Measurements from ENCODE around the gene FRMD3. TPM values are rescaled to one million over a fixed set of nuclear protein-coding genes. Genes with fewer than 3 reads are reported as not detected.
A peak's percentile ranks its signal among the peaks of the same experiment; 100 is the strongest.

FRMD3 gene
- total RNA-seq, 1 donor from 2014 or later = 0.34 TPM

- Mint-ChIP-seq H3K9me3 (peaks cover 11% of the 10 kb centered on the region), H3K4me1 (ENCODE audit: low read depth) (no peaks in the 10 kb centered on the region)
- intact Hi-C loops (cut with micrococcal nuclease) = no loop called here
Measured at GRCh38 chr9:83479765-83480164, 58.4 kb downstream of the FRMD3 start.

GRCh38 chr9:83477571-83477970 is 60.6 kb downstream of the FRMD3 start:
- H3K4me3 Mint-ChIP-seq = no peak overlapping the region

More at GRCh38 chr9:83479765-83480164, 58.4 kb downstream of the FRMD3 start:
- no peak for DNase-seq (ENCODE audit: low spot score)
- H3K27me3 Mint-ChIP-seq (ENCODE audit: insufficient read depth) = no peaks in the 10 kb centered on the region
- H3K27ac Mint-ChIP-seq = no peak overlapping the region
- no peaks in the 10 kb centered on the region for H3K36me3 Mint-ChIP-seq (ENCODE audit: low read depth)
- H3K4me3 Mint-ChIP-seq = no peak overlapping the region

GRCh38 chr9:83477120-83477519 is 61.1 kb downstream of the FRMD3 start:
- Mint-ChIP-seq H3K27me3 (ENCODE audit: insufficient read depth) (no peaks in the 10 kb centered on the region), H3K4me3 (no peak overlapping the region), H3K27ac (no peak overlapping the region), H3K4me1 (ENCODE audit: low read depth) (peaks cover 14% of the 10 kb centered on the region), H3K9me3 (peaks cover 17% of the 10 kb centered on the region), H3K36me3 (ENCODE audit: low read depth) (peaks cover 3% of the 10 kb centered on the region)
- DNase-seq (ENCODE audit: low spot score) = no peak
- intact Hi-C loops (cut with micrococcal nuclease) = no loop called here

More at GRCh38 chr9:83477571-83477970, 60.6 kb downstream of the FRMD3 start:
- Mint-ChIP-seq H3K36me3 (ENCODE audit: low read depth) (peaks cover 3% of the 10 kb centered on the region), H3K9me3 (peaks cover 17% of the 10 kb centered on the region), H3K4me1 (ENCODE audit: low read depth) (peaks cover 14% of the 10 kb centered on the region), H3K27me3 (ENCODE audit: insufficient read depth) (no peaks in the 10 kb centered on the region), H3K27ac (no peak overlapping the region)
- intact Hi-C loops (cut with micrococcal nuclease) = no loop called here
- DNase-seq (ENCODE audit: low spot score) = no peak

GRCh38 chr9:83476513-83476912 is 61.7 kb downstream of the FRMD3 start:
- H3K9me3 Mint-ChIP-seq = peaks cover 17% of the 10 kb centered on the region
- intact Hi-C loops (cut with micrococcal nuclease) = no loop called here
- peaks cover 3% of the 10 kb centered on the region for H3K36me3 Mint-ChIP-seq (ENCODE audit: low read depth)
- no peak overlapping the region for H3K4me3 Mint-ChIP-seq
- H3K27me3 Mint-ChIP-seq (ENCODE audit: insufficient read depth) = no peaks in the 10 kb centered on the region
- peaks cover 14% of the 10 kb centered on the region for H3K4me1 Mint-ChIP-seq (ENCODE audit: low read depth)
- H3K27ac Mint-ChIP-seq = no peak overlapping the region
- DNase-seq (ENCODE audit: low spot score) = no peak

- H3K4me1 Mint-ChIP-seq (ENCODE audit: low read depth) = peaks cover 14% of the 10 kb centered on the region
- H3K27me3 Mint-ChIP-seq (ENCODE audit: insufficient read depth) = peaks cover under 1% of the 10 kb centered on the region
- H3K36me3 Mint-ChIP-seq (ENCODE audit: low read depth) = peaks cover 3% of the 10 kb centered on the region
- no peak for DNase-seq (ENCODE audit: low spot score)
- H3K9me3 Mint-ChIP-seq = peaks cover 17% of the 10 kb centered on the region
- no peak overlapping the region for H3K4me3 Mint-ChIP-seq
- intact Hi-C loops (cut with micrococcal nuclease) = no loop called here
- H3K27ac Mint-ChIP-seq = no peak overlapping the region
Measured at GRCh38 chr9:83475741-83476140, 62.5 kb downstream of the FRMD3 start.

GRCh38 chr9:83474631-83475030 is 63.6 kb downstream of the FRMD3 start:
- Mint-ChIP-seq H3K4me3 (no peak overlapping the region), H3K36me3 (ENCODE audit: low read depth) (peaks cover 3% of the 10 kb centered on the region), H3K27me3 (ENCODE audit: insufficient read depth) (peaks cover 8% of the 10 kb centered on the region), H3K27ac (no peak overlapping the region), H3K4me1 (ENCODE audit: low read depth) (peaks cover 14% of the 10 kb centered on the region), H3K9me3 (peaks cover 17% of the 10 kb centered on the region)
- DNase-seq (ENCODE audit: low spot score) = no peak
- intact Hi-C loops (cut with micrococcal nuclease) = no loop called here

- Mint-ChIP-seq H3K36me3 (ENCODE audit: low read depth) (peaks cover 3% of the 10 kb centered on the region), H3K9me3 (peaks cover 11% of the 10 kb centered on the region), H3K27me3 (ENCODE audit: insufficient read depth) (peaks cover 8% of the 10 kb centered on the region), H3K27ac (peak overlapping the region; percentile 45), H3K4me1 (ENCODE audit: low read depth) (peaks cover 14% of the 10 kb centered on the region), H3K4me3 (peak overlapping the region; percentile 57)
- DNase-seq (ENCODE audit: low spot score) = no peak
- intact Hi-C loops (cut with micrococcal nuclease) = no loop called here
Measured at GRCh38 chr9:83473488-83473971, 64.7 kb downstream of the FRMD3 start.

GRCh38 chr9:83472764-83473163 is 65.4 kb downstream of the FRMD3 start:
- intact Hi-C loops (cut with micrococcal nuclease) = no loop called here

GRCh38 chr9:83472221-83472665 is 66.0 kb downstream of the FRMD3 start:
- no peak for DNase-seq (ENCODE audit: low spot score)
- peaks cover 7% of the 10 kb centered on the region for H3K9me3 Mint-ChIP-seq
- no peak overlapping the region for H3K27ac Mint-ChIP-seq
- peaks cover 8% of the 10 kb centered on the region for H3K27me3 Mint-ChIP-seq (ENCODE audit: insufficient read depth)
- intact Hi-C loops (cut with micrococcal nuclease) = no loop called here
- H3K36me3 Mint-ChIP-seq (ENCODE audit: low read depth) = peaks cover 3% of the 10 kb centered on the region
- H3K4me3 Mint-ChIP-seq = no peak overlapping the region
- H3K4me1 Mint-ChIP-seq (ENCODE audit: low read depth) = peaks cover 14% of the 10 kb centered on the region

More at GRCh38 chr9:83472764-83473163, 65.4 kb downstream of the FRMD3 start:
- H3K27me3 Mint-ChIP-seq (ENCODE audit: insufficient read depth) = peaks cover 8% of the 10 kb centered on the region
- H3K4me3 Mint-ChIP-seq = peak overlapping the region; percentile 57
- DNase-seq (ENCODE audit: low spot score) = no peak
- H3K27ac Mint-ChIP-seq = no peak overlapping the region
- H3K9me3 Mint-ChIP-seq = peaks cover 7% of the 10 kb centered on the region
- H3K36me3 Mint-ChIP-seq (ENCODE audit: low read depth) = peaks cover 3% of the 10 kb centered on the region
- peaks cover 14% of the 10 kb centered on the region for H3K4me1 Mint-ChIP-seq (ENCODE audit: low read depth)

- intact Hi-C loops (cut with micrococcal nuclease) = no loop called here
- no peak overlapping the region for H3K4me3 Mint-ChIP-seq
- H3K4me1 Mint-ChIP-seq (ENCODE audit: low read depth) = peaks cover 14% of the 10 kb centered on the region
- H3K9me3 Mint-ChIP-seq = peaks cover 7% of the 10 kb centered on the region
- H3K36me3 Mint-ChIP-seq (ENCODE audit: low read depth) = peaks cover 3% of the 10 kb centered on the region
- H3K27me3 Mint-ChIP-seq (ENCODE audit: insufficient read depth) = peaks cover 10% of the 10 kb centered on the region
- no peak overlapping the region for H3K27ac Mint-ChIP-seq
- DNase-seq (ENCODE audit: low spot score) = no peak
Measured at GRCh38 chr9:83471241-83471640, 67.0 kb downstream of the FRMD3 start.

- intact Hi-C loops (cut with micrococcal nuclease) = no loop called here
- Mint-ChIP-seq H3K36me3 (ENCODE audit: low read depth) (peaks cover 3% of the 10 kb centered on the region), H3K9me3 (peaks cover 7% of the 10 kb centered on the region), H3K27ac (no peak overlapping the region), H3K4me1 (ENCODE audit: low read depth) (peaks cover 14% of the 10 kb centered on the region), H3K27me3 (ENCODE audit: insufficient read depth) (peaks cover 15% of the 10 kb centered on the region), H3K4me3 (no peak overlapping the region)
- no peak for DNase-seq (ENCODE audit: low spot score)
Measured at GRCh38 chr9:83469722-83470121, 68.5 kb downstream of the FRMD3 start.

GRCh38 chr9:83468821-83469220 is 69.4 kb downstream of the FRMD3 start:
- peaks cover 7% of the 10 kb centered on the region for H3K9me3 Mint-ChIP-seq
- no peak for DNase-seq (ENCODE audit: low spot score)
- no peak overlapping the region for H3K4me3 Mint-ChIP-seq
- H3K4me1 Mint-ChIP-seq (ENCODE audit: low read depth) = peaks cover 11% of the 10 kb centered on the region
- peaks cover 3% of the 10 kb centered on the region for H3K36me3 Mint-ChIP-seq (ENCODE audit: low read depth)
- intact Hi-C loops (cut with micrococcal nuclease) = no loop called here
- no peak overlapping the region for H3K27ac Mint-ChIP-seq
- peaks cover 15% of the 10 kb centered on the region for H3K27me3 Mint-ChIP-seq (ENCODE audit: insufficient read depth)

- H3K4me3 Mint-ChIP-seq = no peak overlapping the region
- H3K36me3 Mint-ChIP-seq (ENCODE audit: low read depth) = no peaks in the 10 kb centered on the region
- no peaks in the 10 kb centered on the region for H3K4me1 Mint-ChIP-seq (ENCODE audit: low read depth)
- intact Hi-C loops (cut with micrococcal nuclease) = no loop called here
- H3K9me3 Mint-ChIP-seq = no peaks in the 10 kb centered on the region
- DNase-seq (ENCODE audit: low spot score) = no peak
- H3K27me3 Mint-ChIP-seq (ENCODE audit: insufficient read depth) = peaks cover 15% of the 10 kb centered on the region
- H3K27ac Mint-ChIP-seq = no peak overlapping the region
Measured at GRCh38 chr9:83466877-83467276, 71.3 kb downstream of the FRMD3 start.

- peaks cover 15% of the 10 kb centered on the region for H3K27me3 Mint-ChIP-seq (ENCODE audit: insufficient read depth)
- intact Hi-C loops (cut with micrococcal nuclease) = no loop called here
- no peak overlapping the region for H3K27ac Mint-ChIP-seq
- no peaks in the 10 kb centered on the region for H3K9me3 Mint-ChIP-seq
- no peak overlapping the region for H3K4me3 Mint-ChIP-seq
- no peaks in the 10 kb centered on the region for H3K4me1 Mint-ChIP-seq (ENCODE audit: low read depth)
- no peaks in the 10 kb centered on the region for H3K36me3 Mint-ChIP-seq (ENCODE audit: low read depth)
- DNase-seq (ENCODE audit: low spot score) = no peak
Measured at GRCh38 chr9:83466351-83466750, 71.8 kb downstream of the FRMD3 start.
